GM23338 (cell line): ENCODE data around the gene CENPX.

ENCODE experiments used
- CTCF ChIP-seq, 2 experiments: fragments of 200-600 bp in 1 of 2; sonication (generic) in 1 of 2; conservative IDR thresholded peaks; 2 replicates each; pipeline versions ENCODE4 v1.5.1 to v1.6.1; 2016 to 2017; ENCODE audit warnings: antibody characterized with exemption in 2 of 2, low read depth in 2 of 2, mild to moderate bottlenecking in 2 of 2, moderate library complexity in 1 of 2
- EZH2 ChIP-seq: fragments of 200-600 bp; sonication (generic); IDR thresholded peaks from one replicate; pipeline ENCODE4 v1.8.0; 2017; ENCODE audit warnings: antibody characterized with exemption, mild to moderate bottlenecking, low read depth; ENCODE audit not compliant: unreplicated experiment
- EZH2phosphoT487 ChIP-seq: fragments of 200-600 bp; sonication (generic); IDR thresholded peaks from one replicate; pipeline ENCODE4 v1.8.1; 2018; ENCODE audit warnings: antibody characterized with exemption; ENCODE audit not compliant: unreplicated experiment
- JUNB ChIP-seq: IDR thresholded peaks from one replicate; pipeline ENCODE4 v1.6.1; 2016; ENCODE audit warnings: antibody characterized with exemption; ENCODE audit not compliant: unreplicated experiment
- NANOG ChIP-seq: IDR thresholded peaks from 2 replicates; pipeline ENCODE4 v1.6.1; 2016; ENCODE audit warnings: antibody characterized with exemption, borderline replicate concordance
- POLR2AphosphoS5 ChIP-seq: IDR thresholded peaks from 2 replicates; pipeline ENCODE4 v1.6.1; 2016; ENCODE audit warnings: antibody characterized with exemption, low read depth
- STAT1 ChIP-seq: IDR thresholded peaks from one replicate; pipeline ENCODE4 v1.6.1; 2016; ENCODE audit warnings: antibody characterized with exemption; ENCODE audit not compliant: unreplicated experiment
- TF ChIP-seq, protein P1 (sequence below): IDR thresholded peaks from one replicate; pipeline ENCODE4 v1.6.1; 2018; ENCODE audit warnings: antibody characterized with exemption; ENCODE audit not compliant: unreplicated experiment
- TF ChIP-seq, protein P2 (sequence below): fragments of 250-450 bp; sonication (Bioruptor Pico); IDR thresholded peaks from 2 replicates; pipeline ENCODE4 v1.5.0; 2020; ENCODE audit warnings: mild to moderate bottlenecking, moderate library complexity

DNA sequence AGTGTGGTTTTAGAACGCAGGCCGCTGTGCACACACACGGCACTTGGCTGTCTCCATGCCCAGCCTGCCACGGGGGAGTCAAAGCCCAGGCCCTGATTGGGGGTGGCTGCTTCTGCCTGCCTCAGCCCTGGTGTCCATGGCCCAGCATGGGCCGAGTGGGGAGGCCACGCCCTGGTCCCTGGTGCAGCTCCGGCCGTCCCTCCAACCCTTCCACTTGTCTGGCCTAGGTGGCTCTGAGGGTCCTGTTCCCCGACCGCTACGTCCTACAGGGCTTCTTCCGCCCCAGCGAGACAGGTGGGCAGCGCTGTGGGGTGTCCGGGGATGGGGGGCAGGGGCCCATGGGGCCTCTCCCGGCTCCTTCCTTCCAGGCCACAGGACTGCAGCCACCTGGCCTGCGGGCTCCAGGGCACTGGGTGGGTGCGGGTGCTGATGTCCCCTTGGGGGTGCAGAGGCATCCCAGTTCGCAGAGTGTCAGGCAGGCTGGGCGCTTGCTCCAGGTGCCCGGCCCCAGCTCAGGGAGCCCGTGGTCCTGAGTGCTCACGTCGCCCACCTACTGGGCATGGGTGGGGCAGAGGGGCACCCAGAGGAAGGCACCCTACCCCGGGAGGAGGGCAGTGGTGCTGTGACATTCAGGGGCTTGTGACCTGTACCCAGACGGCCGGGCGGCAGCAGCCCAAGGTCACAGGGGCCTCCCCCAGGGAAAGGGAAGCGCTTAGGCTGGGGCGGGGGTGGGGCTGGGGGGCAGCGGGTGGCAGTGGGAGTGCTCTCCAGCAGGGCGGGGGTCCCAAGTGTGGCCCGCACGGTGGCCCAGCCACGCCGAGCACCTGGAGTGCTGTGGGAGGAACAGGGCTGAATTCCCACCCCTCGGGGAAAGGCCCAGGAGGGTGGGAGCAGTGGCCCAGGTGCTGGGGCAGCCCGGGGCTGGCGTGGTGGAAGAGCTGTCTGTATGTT lies 11.8 kb downstream of the CENPX start:
- TF ChIP-seq, protein P1, sequence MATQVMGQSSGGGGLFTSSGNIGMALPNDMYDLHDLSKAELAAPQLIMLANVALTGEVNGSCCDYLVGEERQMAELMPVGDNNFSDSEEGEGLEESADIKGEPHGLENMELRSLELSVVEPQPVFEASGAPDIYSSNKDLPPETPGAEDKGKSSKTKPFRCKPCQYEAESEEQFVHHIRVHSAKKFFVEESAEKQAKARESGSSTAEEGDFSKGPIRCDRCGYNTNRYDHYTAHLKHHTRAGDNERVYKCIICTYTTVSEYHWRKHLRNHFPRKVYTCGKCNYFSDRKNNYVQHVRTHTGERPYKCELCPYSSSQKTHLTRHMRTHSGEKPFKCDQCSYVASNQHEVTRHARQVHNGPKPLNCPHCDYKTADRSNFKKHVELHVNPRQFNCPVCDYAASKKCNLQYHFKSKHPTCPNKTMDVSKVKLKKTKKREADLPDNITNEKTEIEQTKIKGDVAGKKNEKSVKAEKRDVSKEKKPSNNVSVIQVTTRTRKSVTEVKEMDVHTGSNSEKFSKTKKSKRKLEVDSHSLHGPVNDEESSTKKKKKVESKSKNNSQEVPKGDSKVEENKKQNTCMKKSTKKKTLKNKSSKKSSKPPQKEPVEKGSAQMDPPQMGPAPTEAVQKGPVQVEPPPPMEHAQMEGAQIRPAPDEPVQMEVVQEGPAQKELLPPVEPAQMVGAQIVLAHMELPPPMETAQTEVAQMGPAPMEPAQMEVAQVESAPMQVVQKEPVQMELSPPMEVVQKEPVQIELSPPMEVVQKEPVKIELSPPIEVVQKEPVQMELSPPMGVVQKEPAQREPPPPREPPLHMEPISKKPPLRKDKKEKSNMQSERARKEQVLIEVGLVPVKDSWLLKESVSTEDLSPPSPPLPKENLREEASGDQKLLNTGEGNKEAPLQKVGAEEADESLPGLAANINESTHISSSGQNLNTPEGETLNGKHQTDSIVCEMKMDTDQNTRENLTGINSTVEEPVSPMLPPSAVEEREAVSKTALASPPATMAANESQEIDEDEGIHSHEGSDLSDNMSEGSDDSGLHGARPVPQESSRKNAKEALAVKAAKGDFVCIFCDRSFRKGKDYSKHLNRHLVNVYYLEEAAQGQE, result no peak
- no peak for TF ChIP-seq CTCF (conservative IDR thresholded peaks at IDR 0.05; ENCODE audit: low read depth in 2 of 2)
- no peak for TF ChIP-seq STAT1
- no peak for TF ChIP-seq EZH2
- TF ChIP-seq NANOG, result no peak
- no peak for TF ChIP-seq POLR2AphosphoS5
- no peak for TF ChIP-seq EZH2phosphoT487
- TF ChIP-seq, protein P2, sequence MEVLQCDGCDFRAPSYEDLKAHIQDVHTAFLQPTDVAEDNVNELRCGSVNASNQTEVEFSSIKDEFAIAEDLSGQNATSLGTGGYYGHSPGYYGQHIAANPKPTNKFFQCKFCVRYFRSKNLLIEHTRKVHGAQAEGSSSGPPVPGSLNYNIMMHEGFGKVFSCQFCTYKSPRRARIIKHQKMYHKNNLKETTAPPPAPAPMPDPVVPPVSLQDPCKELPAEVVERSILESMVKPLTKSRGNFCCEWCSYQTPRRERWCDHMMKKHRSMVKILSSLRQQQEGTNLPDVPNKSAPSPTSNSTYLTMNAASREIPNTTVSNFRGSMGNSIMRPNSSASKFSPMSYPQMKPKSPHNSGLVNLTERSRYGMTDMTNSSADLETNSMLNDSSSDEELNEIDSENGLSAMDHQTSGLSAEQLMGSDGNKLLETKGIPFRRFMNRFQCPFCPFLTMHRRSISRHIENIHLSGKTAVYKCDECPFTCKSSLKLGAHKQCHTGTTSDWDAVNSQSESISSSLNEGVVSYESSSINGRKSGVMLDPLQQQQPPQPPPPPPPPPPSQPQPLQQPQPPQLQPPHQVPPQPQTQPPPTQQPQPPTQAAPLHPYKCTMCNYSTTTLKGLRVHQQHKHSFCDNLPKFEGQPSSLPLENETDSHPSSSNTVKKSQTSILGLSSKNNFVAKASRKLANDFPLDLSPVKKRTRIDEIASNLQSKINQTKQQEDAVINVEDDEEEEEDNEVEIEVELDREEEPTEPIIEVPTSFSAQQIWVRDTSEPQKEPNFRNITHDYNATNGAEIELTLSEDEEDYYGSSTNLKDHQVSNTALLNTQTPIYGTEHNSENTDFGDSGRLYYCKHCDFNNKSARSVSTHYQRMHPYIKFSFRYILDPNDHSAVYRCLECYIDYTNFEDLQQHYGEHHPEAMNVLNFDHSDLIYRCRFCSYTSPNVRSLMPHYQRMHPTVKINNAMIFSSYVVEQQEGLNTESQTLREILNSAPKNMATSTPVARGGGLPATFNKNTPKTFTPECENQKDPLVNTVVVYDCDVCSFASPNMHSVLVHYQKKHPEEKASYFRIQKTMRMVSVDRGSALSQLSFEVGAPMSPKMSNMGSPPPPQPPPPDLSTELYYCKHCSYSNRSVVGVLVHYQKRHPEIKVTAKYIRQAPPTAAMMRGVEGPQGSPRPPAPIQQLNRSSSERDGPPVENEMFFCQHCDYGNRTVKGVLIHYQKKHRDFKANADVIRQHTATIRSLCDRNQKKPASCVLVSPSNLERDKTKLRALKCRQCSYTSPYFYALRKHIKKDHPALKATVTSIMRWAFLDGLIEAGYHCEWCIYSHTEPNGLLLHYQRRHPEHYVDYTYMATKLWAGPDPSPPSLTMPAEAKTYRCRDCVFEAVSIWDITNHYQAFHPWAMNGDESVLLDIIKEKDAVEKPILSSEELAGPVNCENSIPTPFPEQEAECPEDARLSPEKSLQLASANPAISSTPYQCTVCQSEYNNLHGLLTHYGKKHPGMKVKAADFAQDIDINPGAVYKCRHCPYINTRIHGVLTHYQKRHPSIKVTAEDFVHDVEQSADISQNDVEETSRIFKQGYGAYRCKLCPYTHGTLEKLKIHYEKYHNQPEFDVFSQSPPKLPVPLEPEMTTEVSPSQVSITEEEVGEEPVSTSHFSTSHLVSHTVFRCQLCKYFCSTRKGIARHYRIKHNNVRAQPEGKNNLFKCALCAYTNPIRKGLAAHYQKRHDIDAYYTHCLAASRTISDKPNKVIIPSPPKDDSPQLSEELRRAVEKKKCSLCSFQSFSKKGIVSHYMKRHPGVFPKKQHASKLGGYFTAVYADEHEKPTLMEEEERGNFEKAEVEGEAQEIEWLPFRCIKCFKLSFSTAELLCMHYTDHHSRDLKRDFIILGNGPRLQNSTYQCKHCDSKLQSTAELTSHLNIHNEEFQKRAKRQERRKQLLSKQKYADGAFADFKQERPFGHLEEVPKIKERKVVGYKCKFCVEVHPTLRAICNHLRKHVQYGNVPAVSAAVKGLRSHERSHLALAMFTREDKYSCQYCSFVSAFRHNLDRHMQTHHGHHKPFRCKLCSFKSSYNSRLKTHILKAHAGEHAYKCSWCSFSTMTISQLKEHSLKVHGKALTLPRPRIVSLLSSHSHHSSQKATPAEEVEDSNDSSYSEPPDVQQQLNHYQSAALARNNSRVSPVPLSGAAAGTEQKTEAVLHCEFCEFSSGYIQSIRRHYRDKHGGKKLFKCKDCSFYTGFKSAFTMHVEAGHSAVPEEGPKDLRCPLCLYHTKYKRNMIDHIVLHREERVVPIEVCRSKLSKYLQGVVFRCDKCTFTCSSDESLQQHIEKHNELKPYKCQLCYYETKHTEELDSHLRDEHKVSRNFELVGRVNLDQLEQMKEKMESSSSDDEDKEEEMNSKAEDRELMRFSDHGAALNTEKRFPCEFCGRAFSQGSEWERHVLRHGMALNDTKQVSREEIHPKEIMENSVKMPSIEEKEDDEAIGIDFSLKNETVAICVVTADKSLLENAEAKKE, result no peak
- no peak for TF ChIP-seq JUNB
